AG09309 (cell line): ENCODE results near the gene CD163L1.

Experiments
- DNase-seq: peaks from one replicate; pipeline ENCODE4 v3.0.0-alpha.2; 2010; ENCODE audit warnings: low read depth
- H3K4me3 ChIP-seq: 2 replicates; pipeline ENCODE4 v1.5.1; 2011; ENCODE audit warnings: mild to moderate bottlenecking, low read depth, low read length, moderate library complexity; ENCODE audit not compliant: control insufficient read depth
- TF ChIP-seq, protein P1 (sequence below): IDR thresholded peaks from 2 replicates; pipeline ENCODE4 v1.5.1; 2011; ENCODE audit warnings: mild to moderate bottlenecking, low read depth, low read length, inconsistent platforms; ENCODE audit not compliant: insufficient read depth, control insufficient read depth; ENCODE audit errors: missing control alignments

The CD163L1 gene

DNA sequence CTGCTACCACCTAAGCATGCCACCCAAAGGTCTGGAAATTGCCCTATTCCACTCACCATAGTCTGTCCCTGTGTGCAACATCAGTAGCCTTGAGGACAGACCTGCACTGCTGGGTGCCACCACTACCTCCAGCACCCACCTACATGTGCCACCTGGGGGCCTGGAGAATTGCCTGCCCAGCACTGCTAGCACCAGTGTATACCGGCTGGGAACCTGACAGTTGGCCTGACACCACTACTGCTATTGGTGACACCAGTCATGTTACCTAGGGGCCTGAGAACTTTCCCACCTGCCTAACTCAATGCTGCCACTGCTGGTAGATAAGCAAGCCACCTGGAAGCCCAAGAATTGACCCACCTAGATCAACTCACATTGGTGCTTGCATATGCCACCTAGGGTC, 60.8 kb downstream of the CD163L1 start:
- DNase-seq: no peak
- TF ChIP-seq, protein P1, sequence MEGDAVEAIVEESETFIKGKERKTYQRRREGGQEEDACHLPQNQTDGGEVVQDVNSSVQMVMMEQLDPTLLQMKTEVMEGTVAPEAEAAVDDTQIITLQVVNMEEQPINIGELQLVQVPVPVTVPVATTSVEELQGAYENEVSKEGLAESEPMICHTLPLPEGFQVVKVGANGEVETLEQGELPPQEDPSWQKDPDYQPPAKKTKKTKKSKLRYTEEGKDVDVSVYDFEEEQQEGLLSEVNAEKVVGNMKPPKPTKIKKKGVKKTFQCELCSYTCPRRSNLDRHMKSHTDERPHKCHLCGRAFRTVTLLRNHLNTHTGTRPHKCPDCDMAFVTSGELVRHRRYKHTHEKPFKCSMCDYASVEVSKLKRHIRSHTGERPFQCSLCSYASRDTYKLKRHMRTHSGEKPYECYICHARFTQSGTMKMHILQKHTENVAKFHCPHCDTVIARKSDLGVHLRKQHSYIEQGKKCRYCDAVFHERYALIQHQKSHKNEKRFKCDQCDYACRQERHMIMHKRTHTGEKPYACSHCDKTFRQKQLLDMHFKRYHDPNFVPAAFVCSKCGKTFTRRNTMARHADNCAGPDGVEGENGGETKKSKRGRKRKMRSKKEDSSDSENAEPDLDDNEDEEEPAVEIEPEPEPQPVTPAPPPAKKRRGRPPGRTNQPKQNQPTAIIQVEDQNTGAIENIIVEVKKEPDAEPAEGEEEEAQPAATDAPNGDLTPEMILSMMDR: no peak
- no peak overlapping the region for H3K4me3 ChIP-seq

DNA sequence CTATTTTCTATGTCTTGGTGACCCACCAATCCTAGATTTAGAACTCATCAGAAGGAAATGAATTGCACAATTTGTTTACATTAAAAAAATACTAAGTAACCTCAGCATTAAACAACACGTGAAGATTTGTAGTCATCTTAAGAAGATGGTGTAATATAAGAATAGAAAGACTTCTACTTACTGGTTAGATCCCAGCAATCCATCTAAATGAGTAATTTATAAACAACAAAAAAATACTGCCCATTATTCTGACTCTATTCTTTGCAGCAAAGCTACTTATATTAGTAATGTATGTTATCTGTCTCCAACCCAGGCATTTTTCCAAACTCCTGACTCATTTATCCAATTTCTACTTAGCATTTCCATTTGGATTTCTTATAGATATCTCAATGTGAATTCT, 67.8 kb downstream of the CD163L1 start:
- no peak overlapping the region for H3K4me3 ChIP-seq
- no peak for DNase-seq
- TF ChIP-seq, protein P1: no peak

DNA sequence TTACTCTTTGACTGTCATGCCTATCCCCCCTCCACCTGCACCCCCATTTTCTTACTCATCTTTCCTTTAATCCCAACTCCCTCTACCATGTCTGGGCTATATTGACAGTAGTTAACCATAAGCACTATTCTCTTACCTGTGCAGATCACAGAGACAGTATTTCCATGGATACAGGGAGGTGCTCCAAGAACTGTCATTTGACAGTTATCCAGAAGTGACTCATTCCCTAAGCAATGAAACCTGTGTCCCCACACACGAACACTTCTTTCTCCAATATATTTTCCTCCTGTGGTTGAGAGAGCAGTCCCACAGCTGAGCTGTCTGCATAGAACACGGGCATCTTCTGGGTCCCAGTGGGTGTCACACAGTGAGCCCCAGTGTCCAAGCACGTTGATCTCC, 68.8 kb downstream of the CD163L1 start:
- H3K4me3 ChIP-seq: no peak overlapping the region

DNA sequence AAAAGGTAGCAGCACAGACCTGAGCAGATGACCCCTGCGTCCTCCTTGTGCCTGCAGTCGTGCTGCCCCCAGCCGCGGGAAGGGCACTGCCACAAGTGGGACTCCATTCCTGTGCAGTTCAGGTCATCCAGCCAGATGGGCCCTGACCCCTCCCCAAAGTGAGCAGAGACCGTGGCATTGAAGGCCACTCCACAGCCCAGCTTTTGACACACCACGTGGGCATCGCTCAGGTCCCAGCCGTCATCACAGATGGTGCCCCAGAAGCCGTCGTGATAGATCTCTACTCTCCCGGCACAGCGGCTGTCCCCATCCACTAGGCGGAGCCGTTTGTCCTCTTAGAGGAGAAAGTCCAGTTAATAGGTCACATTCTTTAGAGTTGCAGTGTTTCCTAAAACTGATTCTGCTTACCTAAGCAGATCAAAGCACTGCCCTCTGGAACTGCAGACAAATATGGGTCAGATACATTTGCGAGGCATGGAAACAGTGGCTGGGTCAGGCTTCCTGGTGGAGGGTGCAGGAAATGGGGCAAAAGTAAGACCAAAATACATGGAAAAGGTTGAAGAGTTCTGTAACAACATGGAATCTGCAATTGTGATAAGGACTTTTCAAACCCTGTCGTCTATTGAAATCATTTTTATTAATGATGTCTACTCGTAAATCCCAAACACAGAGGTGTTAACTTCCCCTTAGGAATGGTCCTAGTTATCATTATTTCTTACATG, 69.4 kb downstream of the CD163L1 start:
- TF ChIP-seq, protein P1: peak; percentile 69
- H3K4me3 ChIP-seq: no peak overlapping the region
- peak; percentile 1 for DNase-seq

More for the DNA sequence above, 68.8 kb downstream of the CD163L1 start:
- TF ChIP-seq, protein P1: no peak
- DNase-seq: no peak

DNA sequence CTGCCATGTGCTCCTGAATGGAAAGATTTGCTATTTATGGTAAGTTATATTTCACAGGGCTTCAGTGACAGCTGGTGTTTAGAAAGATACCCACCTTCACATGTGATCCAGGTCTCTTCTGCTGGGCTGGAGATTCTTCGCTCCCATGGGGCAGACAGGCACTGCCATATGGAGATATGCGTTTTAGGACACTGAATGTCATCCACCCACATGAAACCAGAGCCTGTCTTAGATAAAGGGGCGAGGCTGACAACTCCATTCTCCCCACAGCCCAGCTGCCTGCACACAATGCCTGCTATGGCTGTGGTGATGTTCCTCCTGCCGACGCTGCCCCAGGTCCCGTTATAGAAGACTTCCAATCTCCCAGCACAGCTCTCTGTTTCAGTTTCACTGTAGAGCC, 70.7 kb downstream of the CD163L1 start:
- TF ChIP-seq, protein P1: no peak
- DNase-seq: no peak
- H3K4me3 ChIP-seq: no peak overlapping the region

DNA sequence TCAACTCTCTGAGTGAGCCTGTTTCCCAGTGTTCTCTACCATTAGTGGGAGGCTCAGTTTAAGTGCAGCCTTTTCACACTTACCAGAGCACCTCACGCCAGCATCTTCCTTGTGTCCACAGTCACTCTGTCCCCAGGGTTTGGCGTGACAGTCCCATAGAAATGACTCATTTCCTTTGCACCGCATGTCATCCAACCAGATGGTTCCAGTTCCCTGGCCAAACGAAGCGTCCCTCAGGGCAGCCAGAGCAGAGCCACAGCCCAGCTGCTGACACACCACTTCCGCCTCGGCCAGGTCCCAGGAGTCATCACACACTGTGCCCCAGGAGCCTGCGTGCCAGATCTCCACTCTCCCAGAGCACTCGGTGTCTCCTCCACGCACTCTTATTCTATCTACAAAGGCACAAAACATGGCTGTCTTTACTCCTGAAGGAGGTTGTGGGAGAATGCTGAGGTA, 74.7 kb downstream of the CD163L1 start:
- DNase-seq: no peak
- TF ChIP-seq, protein P1: no peak

More for the DNA sequence above, 74.7 kb downstream of the CD163L1 start:
- no peak overlapping the region for H3K4me3 ChIP-seq
